Breast epithelium (tissue), 3 donors: ENCODE results near the gene U2AF2.

ENCODE experiments used
- CTCF ChIP-seq, 3 donors: fragments of 450-650 bp; IDR thresholded peaks; one replicate each; pipeline ENCODE4 v1.5.1; 2016 to 2017; ENCODE audit warnings: antibody characterized with exemption in 3 of 3, mild to moderate bottlenecking in 3 of 3, moderate library complexity in 3 of 3
- POLR2A ChIP-seq: fragments of 450-650 bp; IDR thresholded peaks from one replicate; pipeline ENCODE4 v1.6.1; 2016; ENCODE audit warnings: antibody characterized with exemption, mild to moderate bottlenecking, moderate library complexity
- POLR2AphosphoS5 ChIP-seq, 3 donors: sonication (generic); formaldehyde crosslinking; IDR thresholded peaks; one replicate each; pipeline ENCODE4 v1.6.1; 2017; ENCODE audit warnings: antibody characterized with exemption in 3 of 3

DNA sequence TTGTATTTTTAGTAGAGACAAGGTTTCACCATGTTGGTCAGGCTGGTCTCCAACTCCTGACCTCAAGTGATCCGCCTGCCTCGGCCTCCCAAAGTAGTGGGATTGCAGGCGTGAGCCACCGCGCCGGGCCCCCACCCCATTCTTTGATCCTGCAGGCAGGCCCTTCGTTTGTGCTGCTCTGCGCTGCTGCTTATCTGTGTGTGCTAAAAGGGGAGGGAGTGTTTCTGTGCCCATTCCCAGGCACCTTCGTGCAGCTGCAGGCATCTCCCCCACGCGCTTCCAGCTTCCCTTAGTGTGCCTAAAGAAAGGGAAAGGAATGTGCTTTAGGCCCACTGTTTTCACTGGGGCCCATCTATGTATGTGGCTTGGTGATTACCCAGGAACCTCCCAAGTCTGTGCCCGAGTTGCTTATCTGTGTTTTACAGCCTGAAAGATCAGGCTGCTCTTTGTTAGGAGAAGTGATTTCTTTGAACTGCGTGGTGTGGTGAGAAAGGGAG lies 47.3 kb downstream of the U2AF2 start:
- TF ChIP-seq CTCF (IDR thresholded peaks at IDR 0.05) (no peak), POLR2A (no peak), POLR2AphosphoS5 (IDR thresholded peaks at IDR 0.05) (no peak)
